Gastrocnemius medialis (tissue), 4 donors: ENCODE data around the gene KRTAP12-4.

ENCODE experiments used
- CTCF ChIP-seq, 5 experiments: fragments of 450-650 bp in 3 of 5; fragments of 200-600 bp in 2 of 5; sonication (generic) in 2 of 5; IDR thresholded peaks in 4 of 5; conservative IDR thresholded peaks in 1 of 5; 1 replicate in 4 of 5; 2 replicates in 1 of 5; pipeline ENCODE4 v1.5.1; 2016 to 2019; ENCODE audit warnings: antibody characterized with exemption in 5 of 5, mild to moderate bottlenecking in 3 of 5, moderate library complexity in 3 of 5
- POLR2A ChIP-seq, 2 donors: fragments of 450-650 bp; IDR thresholded peaks; one replicate each; pipeline ENCODE4 v1.6.1; 2017; ENCODE audit warnings: antibody characterized with exemption in 2 of 2, mild to moderate bottlenecking in 2 of 2, moderate library complexity in 2 of 2

GRCh38 chr21:44667612-44668011, 13.2 kb upstream of the KRTAP12-4 start:
- TF ChIP-seq CTCF (IDR thresholded peaks at IDR 0.05 in 4 of 5, conservative IDR thresholded peaks at IDR 0.05 in 1 of 5) (no peak), POLR2A (IDR thresholded peaks at IDR 0.05) (no peak)
